IPS-20b (cell line): ENCODE measurements around the gene SLC35G3.
A peak's percentile ranks its signal among the peaks of the same experiment; 100 is the strongest.
"Not testable (repeated sequence)": the region's sequence is repeated elsewhere in the genome, so short reads cannot be mapped to it uniquely, and the experiment has no call there.

ENCODE experiments used
- H3K27ac ChIP-seq: one replicate; pipeline ENCODE4 v1.5.1; 2013; ENCODE audit warnings: low read length
- H3K27me3 ChIP-seq: 2 replicates; pipeline ENCODE4 v1.6.1; 2013; ENCODE audit warnings: mild to moderate bottlenecking, low read length, inconsistent platforms; ENCODE audit not compliant: insufficient read depth
- H3K36me3 ChIP-seq: 2 replicates; pipeline ENCODE4 v1.6.1; 2013; ENCODE audit warnings: low read depth, mild to moderate bottlenecking, inconsistent platforms, low read length, moderate library complexity; ENCODE audit not compliant: insufficient read depth
- H3K4me1 ChIP-seq: 2 replicates; pipeline ENCODE4 v1.6.1; 2013; ENCODE audit warnings: mild to moderate bottlenecking, control low read depth, inconsistent platforms, low read length, moderate library complexity; ENCODE audit not compliant: insufficient read depth
- H3K4me3 ChIP-seq: 2 replicates; pipeline ENCODE4 v1.5.1; 2013; ENCODE audit warnings: mild to moderate bottlenecking, low read length, inconsistent platforms
- H3K9ac ChIP-seq: 2 replicates; pipeline ENCODE4 v1.6.1; 2013; ENCODE audit warnings: low read depth, mild to moderate bottlenecking, inconsistent platforms, low read length, moderate library complexity
- H3K9me3 ChIP-seq: 2 replicates; pipeline ENCODE4 v1.6.1; 2013; ENCODE audit warnings: mild to moderate bottlenecking, low read depth, low read length, inconsistent platforms; ENCODE audit not compliant: insufficient read depth

Gene SLC35G3

GRCh38 chr17:35194001-35194400 lies at the start of gene SLC35G3:
Gene SLC35G3, minus strand, starts transcription at chr17:35194393. Its CDS starts 86 bp downstream, at chr17:35194307.
- H3K36me3 ChIP-seq, H3K9ac ChIP-seq, H3K9me3 ChIP-seq, H3K27ac ChIP-seq, H3K27me3 ChIP-seq, H3K4me3 ChIP-seq, H3K4me1 ChIP-seq: not testable (repeated sequence)

- Histone ChIP-seq H3K4me1 (peaks cover 15% of the 10 kb centered on the region; the same call in 1 of the 2 replicates), H3K27ac (no peak overlapping the region), H3K9ac (peak overlapping the region; percentile 64; the same call in 1 of the 2 replicates), H3K4me3 (peak overlapping the region; percentile 92), H3K27me3 (peaks cover 20% of the 10 kb centered on the region), H3K9me3 (no peaks in the 10 kb centered on the region), H3K36me3 (no peaks in the 10 kb centered on the region)
Observed at GRCh38 chr17:35243561-35244340, 49.6 kb upstream of the SLC35G3 start.

GRCh38 chr17:35242805-35243560 lies 48.8 kb upstream of the SLC35G3 start, which contains the start of gene SLFN5:
Gene SLFN5, plus strand, starts transcription at chr17:35243072. Its CDS starts 15,619 bp downstream, at chr17:35258691.
- H3K4me3 ChIP-seq = peak within 1 kb of the TSS; percentile 92
- no peaks in the 10 kb centered on the region for H3K9me3 ChIP-seq
- no peak within 1 kb of the TSS for H3K27ac ChIP-seq
- peaks cover 15% of the 10 kb centered on the region; the same call in 1 of the 2 replicates for H3K4me1 ChIP-seq
- H3K27me3 ChIP-seq = peaks cover 20% of the 10 kb centered on the region
- peak within 1 kb of the TSS; percentile 74; the same call in 1 of the 2 replicates for H3K9ac ChIP-seq
- H3K36me3 ChIP-seq = no peaks in the 10 kb centered on the region

- Histone ChIP-seq H3K4me3 (peak overlapping the region; percentile 92), H3K36me3 (no peaks in the 10 kb centered on the region), H3K9ac (peak overlapping the region; percentile 74; the same call in 1 of the 2 replicates), H3K27ac (no peak overlapping the region), H3K9me3 (no peaks in the 10 kb centered on the region), H3K27me3 (peaks cover 20% of the 10 kb centered on the region), H3K4me1 (peaks cover 15% of the 10 kb centered on the region; the same call in 1 of the 2 replicates)
Observed at GRCh38 chr17:35242158-35242804, 48.1 kb upstream of the SLC35G3 start.

- Histone ChIP-seq H3K27ac (no peak overlapping the region), H3K4me3 (peak overlapping the region; percentile 92; the same call in 1 of the 2 replicates), H3K9me3 (no peaks in the 10 kb centered on the region), H3K4me1 (peaks cover 15% of the 10 kb centered on the region; the same call in 1 of the 2 replicates), H3K27me3 (peaks cover 20% of the 10 kb centered on the region), H3K36me3 (no peaks in the 10 kb centered on the region), H3K9ac (no peak overlapping the region)
Observed at GRCh38 chr17:35241520-35241919, 47.3 kb upstream of the SLC35G3 start.

- peaks cover 15% of the 10 kb centered on the region; the same call in 1 of the 2 replicates for H3K4me1 ChIP-seq
- H3K36me3 ChIP-seq = no peaks in the 10 kb centered on the region
- peaks cover 22% of the 10 kb centered on the region for H3K27me3 ChIP-seq
- no peaks in the 10 kb centered on the region for H3K9me3 ChIP-seq
- H3K27ac ChIP-seq = no peak overlapping the region
- H3K4me3 ChIP-seq = no peak overlapping the region
- H3K9ac ChIP-seq = no peak overlapping the region
Observed at GRCh38 chr17:35240861-35241260, 46.7 kb upstream of the SLC35G3 start.

GRCh38 chr17:35239823-35240222 lies 45.6 kb upstream of the SLC35G3 start:
- H3K27me3 ChIP-seq = peaks cover 26% of the 10 kb centered on the region
- H3K27ac ChIP-seq = no peak overlapping the region
- peaks cover 13% of the 10 kb centered on the region; the same call in 1 of the 2 replicates for H3K4me1 ChIP-seq
- no peak overlapping the region for H3K4me3 ChIP-seq
- no peaks in the 10 kb centered on the region for H3K36me3 ChIP-seq
- no peak overlapping the region for H3K9ac ChIP-seq
- no peaks in the 10 kb centered on the region for H3K9me3 ChIP-seq

- Histone ChIP-seq H3K4me1 (peaks cover 4% of the 10 kb centered on the region; the same call in 1 of the 2 replicates), H3K27me3 (peaks cover 19% of the 10 kb centered on the region), H3K9ac (no peak overlapping the region), H3K4me3 (no peak overlapping the region), H3K27ac (no peak overlapping the region), H3K36me3 (no peaks in the 10 kb centered on the region), H3K9me3 (no peaks in the 10 kb centered on the region)
Observed at GRCh38 chr17:35238821-35239220, 44.6 kb upstream of the SLC35G3 start.

GRCh38 chr17:35236821-35237220 lies 42.6 kb upstream of the SLC35G3 start:
- Histone ChIP-seq H3K36me3 (no peaks in the 10 kb centered on the region), H3K27ac (no peak overlapping the region), H3K9me3 (no peaks in the 10 kb centered on the region), H3K4me3 (no peak overlapping the region), H3K4me1 (no peaks in the 10 kb centered on the region), H3K9ac (no peak overlapping the region), H3K27me3 (peaks cover 12% of the 10 kb centered on the region)

- H3K27ac ChIP-seq = no peak overlapping the region
- no peak overlapping the region for H3K9ac ChIP-seq
- H3K27me3 ChIP-seq = peaks cover 7% of the 10 kb centered on the region
- H3K9me3 ChIP-seq = no peaks in the 10 kb centered on the region
- H3K36me3 ChIP-seq = no peaks in the 10 kb centered on the region
- no peak overlapping the region for H3K4me3 ChIP-seq
- no peaks in the 10 kb centered on the region for H3K4me1 ChIP-seq
Observed at GRCh38 chr17:35235917-35236316, 41.7 kb upstream of the SLC35G3 start.

- Histone ChIP-seq H3K9me3 (no peaks in the 10 kb centered on the region), H3K27me3 (peaks cover 6% of the 10 kb centered on the region; the same call in 1 of the 2 replicates), H3K36me3 (no peaks in the 10 kb centered on the region), H3K27ac (no peak overlapping the region), H3K9ac (no peak overlapping the region), H3K4me1 (no peaks in the 10 kb centered on the region), H3K4me3 (no peak overlapping the region)
Observed at GRCh38 chr17:35235289-35235688, 41.1 kb upstream of the SLC35G3 start.
